Testis (tissue), 3 donors: ENCODE results near the gene SOWAHB. TPM values are rescaled to one million over a fixed set of nuclear protein-coding genes. Genes with fewer than 3 reads are reported as not detected.

Experiments used
- DNase-seq: peaks from one replicate; pipeline ENCODE4 v3.0.0-alpha.2; 2019
- H3K27ac ChIP-seq, 2 donors: fragments of 200-600 bp; sonication (generic); one replicate each; pipeline ENCODE4 v1.5.1; 2019
- H3K27me3 ChIP-seq: fragments of 200-600 bp; sonication (generic); one replicate; pipeline ENCODE4 v1.5.1; 2019
- H3K36me3 ChIP-seq: fragments of 200-600 bp; sonication (generic); one replicate; pipeline ENCODE4 v1.5.1; 2017; ENCODE audit warnings: low read depth; ENCODE audit errors: missing control alignments
- H3K4me1 ChIP-seq: fragments of 200-600 bp; sonication (generic); one replicate; pipeline ENCODE4 v1.5.1; 2019
- H3K4me3 ChIP-seq, 2 donors: fragments of 200-600 bp; sonication (generic); one replicate each; pipeline ENCODE4 v1.5.1; 2017 to 2019
- H3K9me3 ChIP-seq: fragments of 200-600 bp; sonication (generic); one replicate; pipeline ENCODE4 v1.5.1; 2017
- POLR2A ChIP-seq: fragments of 450-650 bp; IDR thresholded peaks from one replicate; pipeline ENCODE4 v1.6.1; 2017; ENCODE audit warnings: antibody characterized with exemption, mild to moderate bottlenecking, moderate library complexity
- WGBS, 2 donors: methylation state at CpG; one replicate each; pipeline ENCODE4 v1.1.5; 2018; 5-methylcytosine and 5-hydroxymethylcytosine counted together
- intact Hi-C: fragments of 100-400 bp; cut with DNase I; formaldehyde crosslinking; loops from one replicate; pipeline ENCODE4 v1.15.1; 2023; ENCODE audit warnings: low total_unique reads
- polyA plus RNA-seq: library from polyadenylated mRNA; stranded (reverse); fragments of 350-450 nt; fragmentation: Illumina TruSeq; extraction: RNeasy Lipid Tissue Mini Kit (QIAGEN cat#74804); gene quantifications from one replicate; pipeline ENCODE4 v1.2.3, GENCODE V29; 2014; ENCODE audit warnings: low read depth, low replicate concordance; ENCODE audit not compliant: insufficient read depth
- total RNA-seq, 2 donors: library from RNA; depleted of rRNA; stranded (reverse); fragments of >200 nt; gene quantifications; one replicate each; pipeline ENCODE4 v1.2.3, GENCODE V29; 2016
- TF ChIP-seq, protein P1 (sequence below), 3 experiments: fragments of 450-650 bp in 2 of 3; fragments of 200-600 bp in 1 of 3; sonication (generic) in 1 of 3; IDR thresholded peaks; one replicate each; pipeline ENCODE4 v1.5.1; 2016 to 2019; ENCODE audit warnings: antibody characterized with exemption in 3 of 3, mild to moderate bottlenecking in 2 of 3, moderate library complexity in 1 of 3

Gene SOWAHB
- total and polyA plus RNA-seq, 3 donors from 2014 or later, result 0.08 to 0.21 (median 0.12) TPM

GRCh38 chr4:76886848-76887441 is 11.0 kb downstream of the SOWAHB start:
- intact Hi-C loops, result no loop called here
- Histone ChIP-seq H3K27ac (no peak overlapping the region), H3K36me3 (no peaks in the 10 kb centered on the region), H3K9me3 (no peaks in the 10 kb centered on the region), H3K27me3 (no peaks in the 10 kb centered on the region), H3K4me1 (no peaks in the 10 kb centered on the region), H3K4me3 (peak overlapping the region in 1 of 2 donors; percentile 12)
- peak; percentile 75 for DNase-seq
- WGBS, 2 donors, result 62 to 91% methylated on average over 7 of the region's 7 CpGs
- TF ChIP-seq POLR2A, result no peak
- TF ChIP-seq, protein P1, sequence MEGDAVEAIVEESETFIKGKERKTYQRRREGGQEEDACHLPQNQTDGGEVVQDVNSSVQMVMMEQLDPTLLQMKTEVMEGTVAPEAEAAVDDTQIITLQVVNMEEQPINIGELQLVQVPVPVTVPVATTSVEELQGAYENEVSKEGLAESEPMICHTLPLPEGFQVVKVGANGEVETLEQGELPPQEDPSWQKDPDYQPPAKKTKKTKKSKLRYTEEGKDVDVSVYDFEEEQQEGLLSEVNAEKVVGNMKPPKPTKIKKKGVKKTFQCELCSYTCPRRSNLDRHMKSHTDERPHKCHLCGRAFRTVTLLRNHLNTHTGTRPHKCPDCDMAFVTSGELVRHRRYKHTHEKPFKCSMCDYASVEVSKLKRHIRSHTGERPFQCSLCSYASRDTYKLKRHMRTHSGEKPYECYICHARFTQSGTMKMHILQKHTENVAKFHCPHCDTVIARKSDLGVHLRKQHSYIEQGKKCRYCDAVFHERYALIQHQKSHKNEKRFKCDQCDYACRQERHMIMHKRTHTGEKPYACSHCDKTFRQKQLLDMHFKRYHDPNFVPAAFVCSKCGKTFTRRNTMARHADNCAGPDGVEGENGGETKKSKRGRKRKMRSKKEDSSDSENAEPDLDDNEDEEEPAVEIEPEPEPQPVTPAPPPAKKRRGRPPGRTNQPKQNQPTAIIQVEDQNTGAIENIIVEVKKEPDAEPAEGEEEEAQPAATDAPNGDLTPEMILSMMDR (IDR thresholded peaks at IDR 0.05), result no peak

GRCh38 chr4:76886214-76886613 is 11.7 kb downstream of the SOWAHB start:
- 78 to 79% methylated on average over 5 of the region's 5 CpGs for WGBS, 2 donors
- no peaks in the 10 kb centered on the region for H3K9me3 ChIP-seq
- no peak for DNase-seq
- intact Hi-C loops, result no loop called here
- TF ChIP-seq, protein P1 (IDR thresholded peaks at IDR 0.05), result no peak
- TF ChIP-seq POLR2A, result no peak
- H3K36me3 ChIP-seq, result no peaks in the 10 kb centered on the region
- no peaks in the 10 kb centered on the region for H3K4me1 ChIP-seq
- H3K27ac ChIP-seq, result no peak overlapping the region
- no peaks in the 10 kb centered on the region for H3K27me3 ChIP-seq
- H3K4me3 ChIP-seq, result no peak overlapping the region

- 68 to 81% methylated on average over 8 of the region's 8 CpGs for WGBS, 2 donors
- Histone ChIP-seq H3K36me3 (no peaks in the 10 kb centered on the region), H3K4me1 (no peaks in the 10 kb centered on the region), H3K27me3 (no peaks in the 10 kb centered on the region), H3K4me3 (no peak overlapping the region), H3K9me3 (no peaks in the 10 kb centered on the region), H3K27ac (no peak overlapping the region)
- DNase-seq, result no peak
- intact Hi-C loops, result no loop called here
- TF ChIP-seq, protein P1 (IDR thresholded peaks at IDR 0.05), result no peak
- no peak for TF ChIP-seq POLR2A
Observed at GRCh38 chr4:76883147-76883546, 14.8 kb downstream of the SOWAHB start.

GRCh38 chr4:76882630-76883029 is 15.3 kb downstream of the SOWAHB start:
- H3K36me3 ChIP-seq, result no peaks in the 10 kb centered on the region
- no peaks in the 10 kb centered on the region for H3K27me3 ChIP-seq
- H3K9me3 ChIP-seq, result no peaks in the 10 kb centered on the region
- intact Hi-C loops, result no loop called here
- no peak for TF ChIP-seq POLR2A
- TF ChIP-seq, protein P1 (IDR thresholded peaks at IDR 0.05), result no peak
- no peak overlapping the region for H3K4me3 ChIP-seq
- WGBS, 2 donors, result 89 to 93% methylated on average over 2 of the region's 2 CpGs
- H3K27ac ChIP-seq, result no peak overlapping the region
- no peak for DNase-seq
- no peaks in the 10 kb centered on the region for H3K4me1 ChIP-seq

DNA sequence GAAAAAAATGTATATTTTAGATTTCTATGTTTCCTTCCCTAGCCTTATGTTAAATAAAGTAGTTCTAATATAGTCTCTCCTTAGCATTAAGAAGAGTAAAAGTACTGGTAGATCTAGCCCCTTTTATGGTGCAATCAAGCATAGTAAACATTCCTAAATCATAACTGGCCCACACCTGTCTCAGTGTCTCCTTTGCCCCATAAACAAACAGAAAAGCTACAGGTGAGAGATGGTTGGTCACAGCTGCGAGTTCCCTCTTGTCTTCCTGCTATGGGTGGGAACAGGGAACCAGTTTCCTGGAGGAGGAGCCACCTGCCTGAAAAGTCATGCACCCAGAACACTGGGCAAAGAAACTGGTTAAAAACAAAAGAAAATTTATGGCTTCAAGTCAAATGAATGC is 16.6 kb downstream of the SOWAHB start:
- Histone ChIP-seq H3K27ac (no peak overlapping the region), H3K4me3 (no peak overlapping the region), H3K9me3 (no peaks in the 10 kb centered on the region), H3K4me1 (no peaks in the 10 kb centered on the region), H3K27me3 (no peaks in the 10 kb centered on the region), H3K36me3 (no peaks in the 10 kb centered on the region)
- DNase-seq, result no peak
- intact Hi-C loops, result no loop called here
- WGBS, 2 donors, result 52 to 85% methylated on average over 1 of the region's 1 CpG
- TF ChIP-seq, protein P1 (IDR thresholded peaks at IDR 0.05), result no peak
- no peak for TF ChIP-seq POLR2A
